IPS DF 19.7 (cell line): Measurements from ENCODE around the gene DPT.

Experiments used
- DNase-seq: peaks from one replicate; pipeline ENCODE4 v3.0.0-alpha.2; 2013; ENCODE audit warnings: low read depth, low spot score

The DPT gene

DNA sequence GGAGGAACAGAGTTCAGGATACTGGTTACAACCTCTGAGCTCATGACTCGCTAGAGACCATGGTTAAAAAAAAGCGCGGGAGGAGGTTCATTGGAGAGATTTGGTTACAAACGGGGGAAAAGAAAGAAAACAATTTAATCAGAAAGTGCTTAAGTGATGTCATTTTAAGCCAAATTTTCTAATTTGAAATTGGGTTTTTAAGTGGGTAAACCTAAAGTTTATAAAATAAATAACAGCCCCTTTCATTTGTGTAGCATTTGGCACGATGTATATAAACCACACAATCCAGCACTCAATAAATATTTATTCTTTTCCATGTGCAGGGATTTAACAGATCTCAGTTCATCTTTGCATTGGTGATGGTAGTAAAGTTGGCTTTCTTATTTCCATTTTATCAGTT lies 7.0 kb upstream of the DPT start:
- DNase-seq, result no peak

DNA sequence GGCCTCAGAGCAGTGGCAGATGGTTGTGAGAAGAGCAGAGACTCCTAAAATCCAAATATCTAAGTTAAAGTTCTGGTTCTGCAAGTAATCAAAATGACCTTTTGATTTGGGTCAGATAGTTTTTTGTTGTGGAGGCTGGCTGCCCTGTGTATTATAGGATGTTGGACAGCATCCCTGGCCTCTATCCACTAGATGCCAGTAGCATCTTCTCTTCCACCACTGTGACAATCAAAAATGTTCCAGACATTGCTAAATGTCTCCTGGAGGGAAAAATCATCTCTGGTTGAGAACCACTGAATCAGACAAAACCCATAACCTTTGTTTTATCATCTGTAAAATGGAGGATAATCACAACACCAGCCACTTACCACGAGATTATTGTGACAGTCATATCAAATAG lies 5.9 kb upstream of the DPT start:
- no peak for DNase-seq

DNA sequence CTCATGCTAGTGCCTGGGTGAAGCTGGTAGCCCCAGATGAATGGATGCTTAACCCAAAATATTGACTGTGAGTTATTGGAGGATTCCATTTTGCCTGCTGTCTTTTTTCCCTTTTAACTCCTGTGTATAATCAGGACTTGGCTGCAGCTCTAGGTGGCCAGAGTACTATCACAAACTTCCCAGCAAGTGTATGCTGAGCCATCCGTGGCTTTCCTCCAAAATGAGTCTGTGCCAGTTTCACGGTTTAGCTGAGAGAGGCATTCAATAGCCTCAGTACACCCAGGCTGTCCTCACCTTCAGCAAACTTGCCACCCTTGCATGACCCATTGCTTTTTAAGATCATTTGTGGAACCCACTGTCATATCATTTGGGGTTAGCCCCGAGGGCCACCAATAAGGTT lies 5.3 kb upstream of the DPT start:
- no peak for DNase-seq

DNA sequence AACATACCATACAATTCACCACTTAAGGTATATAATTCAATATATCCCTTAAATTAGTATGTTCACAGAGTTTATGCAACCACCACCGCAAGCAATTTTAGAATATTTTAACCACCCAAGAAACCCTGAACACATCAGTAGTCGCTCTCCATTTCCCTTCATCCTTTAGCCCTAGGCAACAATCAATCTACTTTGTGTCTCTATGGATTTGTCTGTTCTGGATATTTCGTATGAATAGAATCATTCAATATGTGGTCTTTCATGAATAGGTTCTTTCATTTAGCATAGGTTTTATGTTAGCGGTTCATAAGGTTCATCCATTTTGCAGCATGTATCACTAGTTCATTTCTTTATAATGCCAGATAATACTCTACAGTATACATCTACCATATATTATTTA lies 4.2 kb upstream of the DPT start:
- no peak for DNase-seq

DNA sequence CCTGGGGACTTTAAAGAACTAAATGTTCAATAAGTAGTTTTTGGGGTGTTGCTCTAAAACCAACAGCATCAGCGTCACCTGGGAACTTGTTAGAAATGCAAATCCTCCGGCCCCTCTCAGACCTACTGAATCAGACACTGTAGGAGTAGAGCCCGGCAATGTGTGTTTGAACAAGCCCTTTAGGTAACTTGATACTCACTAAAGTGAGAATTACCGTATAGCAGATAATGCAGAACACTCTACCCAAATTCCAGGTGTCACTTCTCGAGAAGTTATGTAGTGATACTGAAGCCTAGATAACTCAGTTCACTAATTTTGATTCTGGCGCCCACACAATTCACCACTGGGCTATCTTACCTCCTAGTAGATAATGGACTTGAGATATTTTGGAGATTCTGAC lies 3.7 kb upstream of the DPT start:
- no peak for DNase-seq

DNA sequence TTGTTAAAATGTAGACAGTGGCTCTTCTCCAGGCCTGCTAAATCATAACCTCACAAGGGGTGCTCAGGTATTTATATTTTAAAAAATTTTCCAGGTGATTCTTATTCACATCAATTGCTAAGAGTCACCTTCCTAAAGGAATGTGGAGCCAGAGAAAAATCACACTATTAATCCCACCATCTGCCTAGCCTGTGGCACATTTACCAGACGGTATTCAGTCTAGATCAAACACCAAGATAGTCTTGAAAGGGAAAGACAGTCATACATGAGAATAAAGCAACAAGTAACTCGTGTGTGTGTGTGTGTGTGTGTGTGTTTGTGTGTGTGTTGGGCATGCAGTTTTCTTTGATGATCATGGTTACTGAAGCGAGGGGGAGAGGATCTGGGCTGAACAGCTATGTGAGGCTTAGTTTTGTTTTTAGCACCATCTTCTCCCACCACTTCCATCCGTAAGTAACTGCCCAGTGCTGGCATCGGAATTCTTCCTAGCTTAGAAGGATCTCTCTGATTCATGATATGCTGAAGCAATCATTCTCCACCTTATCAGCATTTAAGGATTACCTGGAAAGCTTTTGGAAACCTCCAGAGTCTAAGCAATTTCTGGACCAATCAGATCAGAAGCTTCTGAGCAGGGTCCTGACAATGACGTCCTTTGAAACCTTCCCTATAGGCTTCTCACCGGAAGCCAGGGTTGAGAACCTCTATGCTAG lies 2.4 kb upstream of the DPT start:
- no peak for DNase-seq

DNA sequence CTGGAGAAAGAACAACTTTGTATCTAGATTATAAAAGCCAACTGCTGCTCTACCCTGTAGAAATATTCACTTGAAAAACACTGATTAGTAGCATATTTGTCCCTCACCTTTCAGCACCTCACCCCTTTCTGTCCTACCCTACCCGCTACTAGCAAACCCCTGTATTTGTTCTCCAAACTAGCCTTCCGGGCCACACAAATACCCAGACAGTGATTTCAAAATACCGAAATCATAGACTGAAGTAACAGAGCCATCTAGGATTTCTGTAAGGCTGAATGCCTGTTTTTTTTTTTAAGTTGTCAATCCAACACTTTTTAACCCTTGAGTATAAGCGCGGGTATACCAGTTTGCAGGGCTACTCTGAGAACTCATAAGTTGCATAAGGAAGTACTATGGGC lies 398 bp upstream of the DPT start:
- DNase-seq, result no peak

DNA sequence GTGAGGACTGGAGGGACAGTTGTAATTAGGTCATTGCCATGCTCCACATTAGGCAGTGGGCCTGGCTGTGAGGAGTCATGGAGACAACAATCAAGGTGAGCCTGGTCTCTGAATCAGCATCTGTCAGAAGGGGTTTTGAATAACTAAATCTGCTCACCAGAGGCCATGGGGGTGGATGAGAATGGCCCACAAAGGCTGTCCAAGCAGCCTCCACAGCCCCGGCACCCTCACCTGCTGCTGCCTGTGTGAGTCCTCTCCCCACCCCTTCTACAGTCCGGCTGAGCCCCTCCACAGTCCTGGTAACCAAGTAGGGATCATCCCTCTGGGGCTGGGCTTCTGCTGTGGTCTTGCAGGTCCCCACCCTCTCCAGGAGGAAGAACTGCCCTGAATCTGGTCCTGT lies 2.3 kb downstream of the DPT start:
- DNase-seq, result no peak

DNA sequence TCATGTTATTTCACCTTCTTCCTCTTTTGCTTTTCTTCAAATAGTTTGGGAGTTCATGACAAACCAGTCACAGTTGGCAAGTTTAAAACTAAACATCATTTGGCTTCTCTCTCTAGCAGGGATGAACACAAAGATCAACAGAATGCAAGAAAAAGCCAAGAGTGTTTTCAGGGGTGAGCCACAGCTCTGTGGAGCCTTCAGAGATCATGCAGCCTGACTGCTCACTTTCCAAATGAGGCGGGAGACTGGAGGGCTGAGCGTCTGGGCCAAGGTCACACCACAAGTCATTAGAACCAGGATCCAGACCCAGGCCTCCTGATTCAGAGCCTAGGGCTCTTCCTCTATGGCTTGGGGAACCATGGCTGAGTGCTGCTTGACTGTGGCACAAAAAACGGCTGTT lies 2.7 kb downstream of the DPT start:
- DNase-seq, result no peak

DNA sequence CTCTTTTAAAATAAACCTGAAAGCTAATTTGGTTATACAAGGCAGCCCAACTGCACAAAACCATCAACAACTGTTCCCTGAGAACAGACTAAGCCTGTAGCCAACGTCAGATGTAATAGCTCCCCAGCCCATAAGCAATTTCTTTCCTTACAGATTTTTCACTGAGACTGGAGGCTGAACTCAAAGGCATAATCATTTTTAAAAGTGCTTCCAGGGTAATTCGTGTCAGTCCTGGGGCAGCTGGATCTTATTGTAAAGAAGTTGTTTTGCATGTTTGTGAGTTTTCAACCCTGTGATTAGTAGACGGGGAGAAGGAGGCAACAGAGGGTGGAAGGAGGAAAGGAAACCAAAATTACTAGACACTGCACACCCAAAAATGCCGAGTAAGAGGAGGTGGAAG lies 3.2 kb downstream of the DPT start:
- DNase-seq, result no peak

DNA sequence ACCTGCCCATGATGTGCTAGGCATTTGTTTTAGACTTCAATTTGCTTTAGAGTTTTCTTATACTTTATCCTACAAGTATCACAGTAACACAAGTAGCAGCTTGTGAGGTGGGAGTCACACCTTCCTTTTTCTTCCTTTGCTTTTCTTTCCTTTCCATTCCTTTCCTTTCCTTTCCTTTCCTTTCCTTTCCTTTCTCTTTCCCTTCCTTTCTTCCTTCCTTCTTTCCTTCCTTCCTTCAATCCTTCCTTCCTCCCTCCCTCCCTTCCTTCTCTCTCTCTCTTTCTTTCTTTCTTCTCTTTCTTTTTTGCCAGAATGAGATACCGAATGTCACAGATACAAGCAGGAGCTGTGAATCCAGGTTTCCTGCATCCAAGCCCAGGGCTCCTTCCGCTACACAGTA lies 3.9 kb downstream of the DPT start:
- DNase-seq, result no peak

DNA sequence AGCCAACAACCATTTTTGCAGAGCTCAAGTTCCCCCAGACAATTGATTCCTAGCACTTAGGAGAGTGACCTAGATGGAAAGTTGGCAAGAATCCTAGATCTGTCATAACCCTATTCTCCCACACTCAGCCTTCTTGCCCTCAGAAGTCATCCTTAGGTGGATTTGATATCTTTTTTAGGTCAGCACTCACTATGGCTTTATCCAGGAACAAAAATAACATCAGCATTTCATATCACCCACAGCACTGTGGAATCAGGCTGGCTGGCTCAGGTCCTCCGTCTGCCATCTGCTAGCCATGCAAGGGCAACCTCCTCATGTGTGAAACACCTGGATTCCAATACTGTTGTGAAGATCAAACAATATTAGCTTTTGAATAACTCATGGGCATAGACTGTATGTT lies 6.0 kb downstream of the DPT start:
- DNase-seq, result no peak

DNA sequence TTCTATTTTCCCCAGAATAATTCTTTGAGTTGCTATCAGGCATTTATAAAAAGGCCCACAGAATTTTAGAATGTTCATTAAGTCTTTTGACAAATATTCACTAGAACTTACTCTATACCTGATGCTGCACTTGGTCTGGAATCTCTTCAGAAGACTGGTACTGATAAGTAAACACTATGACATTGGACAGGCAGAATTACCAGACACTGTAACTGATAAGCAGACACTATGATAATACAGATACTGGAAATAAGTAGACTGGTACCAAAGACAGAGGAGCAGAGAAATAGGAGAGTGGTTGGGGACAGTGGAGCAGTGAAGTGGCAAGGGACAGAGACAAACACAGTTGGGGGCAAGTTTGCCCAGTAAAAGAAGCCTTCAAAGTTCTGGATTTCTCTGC lies 8.2 kb downstream of the DPT start:
- DNase-seq, result no peak

DNA sequence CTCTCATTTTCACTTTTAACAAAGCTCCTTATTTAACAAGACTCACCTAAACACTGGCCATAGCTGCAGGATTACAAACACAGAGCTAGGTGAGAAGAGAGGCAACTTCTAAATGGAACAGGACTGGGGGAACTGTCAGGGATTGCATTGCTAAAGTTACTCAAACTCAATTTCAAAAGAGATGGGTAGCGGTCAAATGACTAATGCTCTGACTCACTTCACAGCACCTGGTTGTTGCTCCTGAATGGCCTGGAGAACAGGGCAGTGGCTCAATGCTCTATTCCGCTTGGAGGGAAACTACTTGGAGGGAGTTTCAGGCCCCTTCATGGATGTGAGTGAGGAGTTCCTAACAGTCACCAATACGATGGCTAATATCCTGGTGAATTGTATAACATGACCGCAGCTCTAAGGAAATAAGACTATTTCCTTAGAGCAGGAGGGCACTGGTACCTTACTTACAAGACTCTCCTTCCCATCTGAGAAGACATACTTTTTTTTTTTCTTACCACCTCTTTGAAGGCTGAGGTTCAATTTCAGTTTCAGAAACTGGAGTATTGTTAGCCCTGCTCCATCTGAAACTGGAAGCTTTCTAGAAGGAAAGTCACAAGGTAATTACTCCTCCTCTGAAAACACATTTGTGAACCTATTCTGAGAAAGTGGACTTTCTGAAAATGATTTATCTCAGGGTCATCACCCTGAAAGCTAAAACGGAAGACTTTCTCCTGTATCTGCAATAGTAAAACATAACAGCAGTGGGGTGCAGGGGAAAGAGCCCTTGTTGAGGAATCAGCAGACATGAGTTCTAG lies 9.5 kb downstream of the DPT start:
- no peak for DNase-seq

DNA sequence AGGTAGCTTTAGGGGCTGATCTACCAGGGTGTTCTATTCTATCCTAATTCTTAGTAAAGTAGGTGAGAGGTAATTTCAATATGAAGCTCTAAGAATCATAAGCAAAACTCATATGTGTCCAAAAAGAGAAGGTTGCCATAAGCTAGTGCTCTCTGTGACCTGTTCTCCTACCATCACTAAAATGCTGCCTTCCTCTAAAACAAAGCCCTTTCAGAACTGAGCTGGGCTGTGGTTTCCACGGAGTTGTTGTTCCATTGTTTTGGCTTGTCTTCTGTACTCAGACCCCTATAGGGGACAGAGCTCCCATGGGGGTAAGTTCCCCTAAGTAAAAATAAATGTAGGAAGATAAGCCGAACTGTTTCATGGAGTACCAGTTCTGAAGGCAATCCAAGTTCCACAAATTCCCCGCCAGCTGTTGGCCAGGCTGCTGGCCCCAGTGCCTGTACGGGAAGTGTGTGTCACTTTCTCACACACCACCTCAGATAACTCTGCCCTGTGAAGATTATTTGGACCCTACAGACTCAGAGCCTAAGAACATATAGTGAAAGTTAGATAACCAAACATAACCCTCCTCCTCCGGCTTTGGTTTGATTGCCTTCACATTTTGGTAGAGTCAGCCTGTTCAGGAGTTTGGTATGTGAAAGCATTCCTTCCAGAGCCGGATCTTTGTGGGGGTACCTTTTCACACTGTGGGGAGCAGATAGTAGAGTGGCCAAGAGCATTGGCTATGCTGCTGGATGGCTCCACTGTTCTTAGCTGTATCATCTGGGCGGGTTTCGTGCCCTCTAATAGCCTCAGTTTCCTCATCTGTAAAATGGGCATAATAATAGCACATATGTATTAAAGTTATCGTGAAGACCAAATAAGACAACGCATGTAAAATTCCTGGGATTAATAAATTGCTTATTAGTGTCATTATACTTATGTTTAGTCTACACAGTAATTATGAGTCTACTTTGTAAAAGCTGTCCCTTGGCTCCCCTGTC lies 10.8 kb downstream of the DPT start:
- DNase-seq, result no peak

DNA sequence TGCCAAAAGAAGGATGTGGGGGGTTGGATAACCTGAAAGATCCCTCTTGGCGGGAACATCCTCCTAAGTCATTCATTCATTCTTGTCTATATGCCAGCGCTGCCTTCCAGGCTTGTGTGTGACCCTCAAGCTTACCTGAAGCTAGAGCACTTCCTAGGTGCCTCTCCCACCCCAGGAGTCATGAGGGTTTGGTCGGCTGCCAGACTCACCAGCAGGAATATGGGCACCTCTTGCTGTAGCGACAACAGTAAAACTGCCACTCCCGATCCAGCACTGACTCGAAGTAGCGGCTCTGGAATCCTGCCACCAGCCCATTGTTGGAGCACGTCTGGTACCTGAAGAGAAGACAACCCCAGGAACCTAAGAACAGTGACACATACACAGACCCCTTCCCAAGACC lies 15.0 kb downstream of the DPT start:
- no peak for DNase-seq

DNA sequence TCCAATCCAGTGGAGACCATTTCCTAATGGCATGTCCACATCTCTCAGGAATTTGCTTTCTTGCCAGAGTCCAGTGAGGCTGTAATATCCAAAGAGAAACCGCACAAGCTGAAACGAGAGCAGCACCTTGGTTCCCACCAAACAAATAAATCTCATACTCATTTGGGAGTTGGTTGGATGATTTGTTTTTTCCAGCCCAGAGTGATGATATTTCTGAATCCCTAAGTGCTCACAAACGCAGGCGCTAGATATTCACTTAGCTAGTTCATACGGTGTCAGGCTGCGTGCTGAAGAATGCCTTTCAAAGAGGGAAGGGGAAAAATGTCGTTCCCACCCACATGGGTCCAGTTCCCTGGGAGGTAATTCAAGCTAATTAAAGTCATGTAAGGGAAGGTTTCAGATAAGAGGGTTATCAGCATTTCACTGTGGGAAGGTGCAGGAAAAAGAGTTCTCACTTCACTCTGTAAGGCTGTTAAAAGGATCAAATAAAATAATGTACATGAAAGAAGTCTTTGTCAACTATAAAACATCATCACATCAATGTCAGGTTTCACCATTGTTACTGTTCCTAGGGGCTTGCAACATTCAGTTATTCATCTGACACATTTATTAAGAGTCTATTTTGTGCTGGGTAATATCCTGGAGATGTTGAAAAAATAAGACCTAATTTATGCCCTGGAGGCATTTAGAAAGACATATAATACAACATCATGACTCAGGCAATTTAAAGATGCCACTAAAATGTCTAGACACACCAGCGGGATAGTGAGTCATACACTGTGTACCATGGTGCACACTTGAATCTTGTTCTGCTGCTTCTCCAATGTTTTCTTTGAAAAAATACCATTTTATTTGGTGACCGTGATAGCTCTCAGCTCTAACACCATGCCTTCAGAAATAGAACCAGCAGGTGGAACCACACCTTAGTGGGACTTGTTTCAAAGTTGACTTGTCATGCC lies 19.3 kb downstream of the DPT start:
- no peak for DNase-seq

DNA sequence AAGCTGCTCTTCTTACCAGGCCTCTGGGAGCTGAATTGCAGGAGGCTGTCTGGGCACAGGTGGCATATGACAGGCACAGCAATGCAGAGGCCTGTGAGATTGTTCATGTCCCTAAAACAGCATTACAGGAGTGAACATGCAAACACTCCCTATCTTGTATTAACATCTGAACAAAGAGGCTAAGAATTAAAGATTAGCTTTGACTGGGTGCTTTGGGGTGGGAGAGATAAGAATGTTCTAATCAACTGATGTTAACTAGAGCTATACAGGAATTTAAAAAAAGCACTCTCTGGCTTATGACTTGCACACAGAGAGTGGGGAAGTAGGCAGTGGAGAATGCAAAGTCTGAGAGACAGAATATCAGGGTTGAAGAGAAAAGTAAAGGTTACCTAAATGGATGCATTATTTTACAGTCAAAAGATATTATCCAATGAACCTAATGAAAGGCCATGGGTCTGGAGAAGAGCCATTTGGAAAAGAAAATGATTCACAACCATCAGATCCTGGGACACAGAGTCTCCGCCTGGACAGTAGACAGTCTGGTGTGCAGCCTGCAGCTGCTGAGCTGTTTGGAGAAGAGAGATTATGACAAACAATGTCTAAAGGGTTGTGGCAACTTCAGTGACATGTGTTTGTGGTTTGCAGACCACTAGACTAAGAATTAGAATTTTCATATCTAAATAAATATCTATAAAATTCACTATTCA lies 20.2 kb downstream of the DPT start:
- no peak for DNase-seq

DNA sequence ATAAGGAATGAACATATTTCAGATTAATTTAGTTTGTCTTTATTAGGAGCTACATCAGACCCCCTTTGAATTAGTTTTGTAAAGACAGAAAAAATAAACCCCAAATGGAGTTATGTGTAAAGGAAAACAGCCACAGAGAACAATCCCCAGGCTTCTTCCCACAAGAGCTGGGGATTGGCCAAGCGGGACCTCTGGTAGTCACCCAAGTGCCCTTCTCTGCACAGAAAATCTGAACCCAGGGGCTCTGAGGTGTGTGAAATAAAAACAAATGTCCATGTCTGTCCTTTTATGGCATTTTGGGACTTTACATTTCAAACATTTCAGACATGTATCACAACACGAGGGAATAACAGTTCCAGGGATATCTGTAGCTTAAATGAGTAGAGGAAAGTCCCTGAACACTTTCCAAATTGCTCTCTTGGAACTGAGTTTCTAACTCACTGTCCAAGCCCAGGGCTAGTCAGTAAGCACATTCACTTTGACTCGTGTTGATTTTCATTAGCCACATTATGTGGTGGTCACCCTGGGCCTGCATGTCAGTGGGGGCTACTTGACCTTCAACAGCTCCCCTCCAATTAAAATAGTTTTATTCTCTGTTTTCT lies 22.5 kb downstream of the DPT start:
- no peak for DNase-seq
